Stimulated activated naive CD8-positive, alpha-beta T cell treated with anti-CD3 and anti-CD28 coated beads, Interleukin-15, Interleukin-2, amounts not matched to agents 100 U/mL and 50 U/mL, for 24 hours (primary cell): Measurements from ENCODE around the gene ACE.
A peak's percentile ranks its signal among the peaks of the same experiment; 100 is the strongest.

Source experiments
- ATAC-seq: fragments of 150-1000 bp; cut with Tn5 transposase; one replicate; pipeline ENCODE4 v1.10.0; 2021
- DNase-seq: peaks from one replicate; pipeline ENCODE4 v3.0.0; 2021

Gene ACE

DNA sequence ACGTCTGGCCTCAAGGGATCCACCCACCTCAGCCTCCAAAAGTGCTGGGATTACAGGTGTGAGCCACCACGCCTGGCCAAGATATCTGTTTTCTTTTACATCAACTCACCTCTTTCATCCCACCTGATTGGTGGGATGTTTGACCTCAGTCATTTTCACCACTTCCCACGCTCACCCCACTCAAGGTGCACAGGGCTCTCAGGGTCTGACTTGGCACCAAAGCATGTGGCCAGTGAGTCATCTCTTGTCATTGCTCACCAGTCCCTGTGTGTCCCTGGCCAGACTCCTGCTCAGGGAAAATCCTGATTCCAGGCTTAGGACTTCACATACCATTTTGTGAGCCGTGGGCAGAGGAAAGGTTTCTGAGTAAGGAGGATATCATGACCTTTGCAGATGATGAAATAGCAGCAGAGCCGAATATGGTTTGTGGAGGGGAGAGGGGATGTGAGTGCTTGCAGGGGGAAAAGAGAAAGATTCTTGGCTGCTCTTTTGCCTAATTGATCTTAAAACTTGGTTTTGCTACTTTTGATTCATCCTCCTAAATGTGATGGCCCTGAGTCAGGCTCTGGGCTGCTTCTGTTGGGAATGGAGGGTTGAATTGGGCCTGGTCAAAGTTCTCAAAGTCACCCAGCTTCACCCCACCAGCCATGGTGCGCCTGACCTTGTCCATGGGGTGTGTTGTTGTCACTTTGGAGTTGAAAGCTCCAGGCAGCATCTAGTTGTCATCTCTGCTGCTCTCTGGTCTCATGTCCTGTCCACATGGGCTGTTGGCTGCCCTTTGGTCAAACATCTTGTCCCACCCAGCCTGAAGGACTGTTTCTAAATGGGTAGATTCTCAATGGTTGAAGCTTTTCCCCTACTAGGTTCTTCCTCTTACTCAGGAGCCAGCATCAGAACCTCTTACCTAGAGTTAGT lies 40.3 kb downstream of the ACE start:
- DNase-seq (peak; percentile 56), ATAC-seq (peak; percentile 84)

DNA sequence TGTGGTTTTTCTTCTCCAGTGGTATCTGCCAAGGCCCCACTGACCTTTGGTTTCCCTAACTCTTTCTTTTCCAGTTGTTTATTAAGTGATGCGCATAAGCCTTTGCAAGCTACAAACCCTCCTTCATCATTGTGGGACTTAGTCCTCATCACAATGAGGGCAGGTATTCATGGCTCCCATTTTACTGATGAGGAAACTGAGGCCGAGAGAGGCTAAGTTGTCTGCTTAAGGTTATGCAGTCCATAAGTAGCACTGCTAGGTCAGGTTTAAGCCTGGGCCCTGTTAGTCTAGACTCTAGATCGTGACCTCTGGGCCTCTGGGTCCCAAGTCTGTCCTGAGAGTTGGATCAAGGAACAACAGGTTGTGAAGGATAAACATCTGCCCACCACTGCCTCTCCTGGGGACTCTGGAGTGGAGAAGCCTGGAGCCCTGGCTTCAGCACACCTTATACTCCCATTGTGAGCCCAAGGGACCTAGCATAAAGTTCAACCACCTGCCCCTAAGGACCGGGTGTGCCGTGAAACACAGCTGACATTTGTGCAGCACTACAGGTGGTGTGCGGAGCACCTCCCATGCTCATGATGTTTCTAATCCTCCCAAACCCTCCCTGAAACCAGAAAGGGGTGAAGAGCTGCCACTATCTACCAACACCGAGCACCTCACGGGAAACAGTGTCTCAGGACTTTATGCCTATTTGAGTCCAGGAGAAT lies 41.1 kb downstream of the ACE start:
- ATAC-seq: no peak
- DNase-seq: no peak

DNA sequence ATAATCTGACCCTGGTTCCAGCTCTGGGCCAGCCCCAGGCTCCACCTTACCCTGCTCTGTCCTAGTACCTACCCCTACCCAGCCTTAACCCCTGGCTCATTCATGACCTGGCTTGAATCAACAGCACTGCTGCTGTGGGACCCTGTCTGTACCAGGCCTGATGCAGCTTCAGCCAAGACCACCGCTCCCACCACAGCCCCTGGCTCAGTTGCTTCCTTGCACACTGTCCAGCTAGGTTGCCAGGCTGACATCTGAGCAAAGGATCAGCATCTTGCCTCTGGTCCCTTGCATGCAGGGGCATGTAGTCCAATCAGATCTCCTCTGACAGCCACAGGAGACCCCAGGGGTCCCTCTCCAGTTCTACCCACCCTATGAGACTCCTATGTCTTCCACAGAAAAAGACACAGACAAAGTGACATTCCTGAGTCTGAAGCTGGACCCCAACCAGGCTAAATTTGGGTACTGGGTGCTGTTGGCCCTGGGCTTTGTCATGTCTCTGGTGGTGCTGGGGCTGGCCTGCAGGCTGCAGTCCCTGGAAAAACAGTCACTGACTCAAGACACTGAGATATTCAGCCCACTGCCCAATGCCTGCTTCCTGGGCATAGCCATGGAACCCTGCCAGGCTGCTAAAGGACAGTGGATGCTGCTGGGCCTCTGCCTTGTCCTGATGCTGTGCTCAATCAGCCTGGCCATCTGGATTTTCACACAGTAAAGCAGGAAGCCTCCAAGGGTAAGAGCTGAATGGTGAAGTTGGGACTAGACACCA lies 42.4 kb downstream of the ACE start:
- ATAC-seq: no peak

DNA sequence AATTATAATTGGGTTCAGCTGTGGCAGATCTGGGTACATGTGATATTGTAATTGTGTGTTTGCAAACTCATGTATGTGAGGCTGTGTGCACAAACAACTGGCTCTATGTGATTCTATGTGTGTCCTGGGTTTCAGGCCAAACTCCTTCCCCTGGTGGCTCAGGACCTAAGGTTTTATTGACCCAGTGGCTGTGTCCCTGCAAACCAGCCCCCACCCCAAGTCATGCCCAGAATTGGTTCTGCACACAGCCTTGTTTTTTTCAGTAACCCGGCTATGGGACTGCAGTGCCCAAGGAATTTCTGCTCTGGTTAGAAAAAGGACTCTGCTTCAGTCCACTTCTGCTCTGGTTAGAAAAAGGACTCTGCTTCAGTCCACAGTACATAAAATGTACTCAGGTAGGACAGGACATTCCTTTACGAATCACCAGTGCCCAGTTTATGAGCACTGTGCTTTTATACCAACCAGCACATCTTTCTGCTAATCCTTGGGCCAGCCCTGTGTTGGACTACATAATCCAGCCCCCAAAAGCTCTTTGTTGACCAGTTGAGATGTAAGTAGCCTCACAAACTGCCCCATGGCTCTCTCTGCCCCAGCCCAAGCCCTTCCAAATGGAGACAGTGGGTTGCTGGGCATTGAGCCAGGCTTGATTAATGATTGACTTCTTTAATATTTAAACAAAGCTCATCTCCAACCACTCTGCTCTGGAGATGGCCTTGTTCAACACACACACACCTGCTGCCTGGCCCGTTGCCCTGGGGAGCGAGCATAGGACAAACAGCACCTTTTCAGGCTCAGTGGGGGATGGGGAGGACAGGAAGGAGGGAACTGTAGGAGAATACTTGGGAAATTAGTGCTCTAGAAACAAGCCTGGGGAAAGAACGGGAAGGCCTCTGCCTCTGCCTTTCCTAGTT lies 43.4 kb downstream of the ACE start:
- ATAC-seq (no peak), DNase-seq (no peak)

More for the DNA sequence above, 42.4 kb downstream of the ACE start:
- DNase-seq: no peak

DNA sequence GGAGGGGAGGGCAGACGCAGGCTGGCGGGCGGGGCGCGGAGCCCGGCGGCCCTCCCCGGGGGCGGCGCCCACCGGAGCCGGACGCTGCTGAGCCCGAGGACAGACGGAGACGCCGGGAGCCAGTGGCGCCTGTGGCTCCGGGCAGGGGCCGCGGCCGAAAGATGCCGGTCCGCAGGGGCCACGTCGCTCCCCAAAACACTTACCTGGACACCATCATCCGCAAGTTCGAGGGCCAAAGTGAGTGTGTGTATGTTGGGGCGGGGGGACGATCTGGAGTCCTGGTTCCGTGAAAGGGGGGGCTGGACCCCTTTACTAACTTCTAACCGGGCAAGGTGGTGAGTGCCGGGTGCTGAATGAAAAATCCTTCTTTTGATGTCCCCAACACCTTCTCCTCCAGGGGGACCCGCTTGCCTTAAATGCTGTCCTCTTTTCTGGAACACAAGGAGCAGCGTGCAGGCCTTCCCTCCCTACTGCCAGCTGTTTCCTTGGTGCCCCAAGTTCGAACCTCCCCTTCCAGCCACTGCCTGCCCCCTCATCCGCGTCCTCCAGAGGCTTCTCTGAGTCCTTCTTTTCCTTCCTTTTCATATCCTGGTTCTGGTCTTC lies 46.5 kb downstream of the ACE start, which contains the start of gene KCNH6:
Gene KCNH6, plus strand, starts transcription at position 106 of the 603 bp plus-strand sequence. Its CDS starts 56 bp downstream, at position 162.
- no peak for ATAC-seq

DNA sequence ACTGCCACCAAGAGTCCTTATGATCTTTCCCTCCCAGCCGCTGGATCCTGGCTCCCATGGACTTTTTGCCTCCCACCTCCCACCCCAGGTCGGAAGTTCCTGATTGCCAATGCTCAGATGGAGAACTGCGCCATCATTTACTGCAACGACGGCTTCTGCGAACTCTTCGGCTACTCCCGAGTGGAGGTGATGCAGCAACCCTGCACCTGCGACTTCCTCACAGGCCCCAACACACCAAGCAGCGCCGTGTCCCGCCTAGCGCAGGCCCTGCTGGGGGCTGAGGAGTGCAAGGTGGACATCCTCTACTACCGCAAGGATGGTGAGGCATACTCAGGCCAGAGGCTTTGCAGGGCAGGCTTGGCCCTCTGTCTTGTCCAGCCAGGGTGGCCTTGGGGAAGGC lies 47.2 kb downstream of the ACE start:
- no peak for ATAC-seq
- no peak for DNase-seq

More for the DNA sequence above, 46.5 kb downstream of the ACE start, which contains the start of gene KCNH6:
- DNase-seq: no peak

DNA sequence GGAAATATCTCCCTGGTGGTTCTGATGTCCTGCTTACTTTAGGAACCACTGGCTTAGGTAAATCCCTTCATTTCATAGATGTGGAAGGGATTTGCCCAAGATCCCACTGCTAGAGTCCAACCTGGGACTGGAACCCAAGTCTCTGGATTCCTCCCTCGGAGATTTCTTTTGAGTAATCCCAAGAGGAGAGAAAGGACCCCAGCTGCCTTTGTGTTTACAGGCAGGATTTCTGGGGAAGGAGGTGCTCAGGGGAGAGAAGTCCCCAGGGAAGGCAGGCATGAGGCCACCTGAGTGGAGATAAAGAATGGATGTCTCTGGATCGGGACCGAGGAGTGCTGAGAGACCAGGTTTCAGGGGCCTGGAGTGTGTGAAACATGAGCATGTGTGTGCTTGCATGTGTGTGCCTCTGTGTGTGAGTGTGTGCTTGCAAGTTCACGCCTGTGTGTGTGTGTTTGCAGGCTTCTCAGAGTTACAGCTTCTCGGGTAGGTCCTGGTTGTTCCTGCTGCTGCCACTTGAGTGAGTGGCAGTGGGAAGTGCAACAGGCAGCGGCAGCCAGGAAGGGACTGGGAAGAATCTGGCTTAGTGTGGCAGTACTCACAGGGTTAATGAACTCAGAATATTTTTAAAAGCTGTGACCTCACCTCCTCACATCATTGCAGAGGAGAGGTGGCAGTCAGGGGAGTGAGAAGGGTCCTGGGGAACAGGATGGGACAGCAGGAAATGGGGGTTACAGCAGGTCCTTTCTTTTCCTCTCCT lies 48.5 kb downstream of the ACE start:
- ATAC-seq: no peak
- no peak for DNase-seq

DNA sequence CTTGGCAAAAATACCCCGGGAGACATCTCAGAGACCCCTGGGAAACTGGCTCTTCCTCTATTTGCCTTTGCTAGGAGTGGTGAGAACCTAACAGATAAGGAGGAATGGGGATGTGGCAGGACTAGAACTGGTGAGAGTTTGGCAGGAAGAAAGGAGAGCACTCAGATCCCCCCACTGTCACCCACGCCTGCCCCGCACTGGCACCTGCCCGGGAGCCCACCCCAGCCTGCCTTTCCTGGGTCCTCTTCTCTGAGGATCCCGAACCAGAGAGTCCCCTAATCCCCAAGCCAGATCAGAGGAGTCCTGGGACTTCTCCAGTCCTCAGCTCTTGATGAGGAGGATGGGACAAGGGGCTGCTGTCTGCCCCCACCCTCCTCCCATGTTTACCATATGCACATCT lies 50.0 kb downstream of the ACE start:
- ATAC-seq (no peak), DNase-seq (no peak)

DNA sequence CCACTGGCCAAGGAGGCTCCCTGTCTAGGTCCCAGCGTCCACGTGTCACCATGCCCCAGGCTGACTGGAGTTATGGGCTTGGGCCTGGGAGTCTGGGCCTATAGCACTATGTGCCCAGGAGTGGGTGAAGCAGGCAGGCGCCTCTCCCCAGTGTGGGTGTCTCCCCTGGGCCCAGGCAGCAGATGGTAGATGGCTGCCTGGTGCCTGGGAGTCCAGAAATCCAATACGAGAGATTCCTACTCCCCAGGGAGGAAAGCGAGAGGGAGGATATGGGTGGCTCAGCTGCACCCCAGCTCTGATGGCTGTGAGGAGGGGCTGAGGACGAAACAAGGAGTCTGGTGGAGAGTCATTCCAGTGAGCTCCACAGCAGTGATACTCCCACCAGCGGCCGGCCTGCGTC lies 51.3 kb downstream of the ACE start:
- ATAC-seq (no peak), DNase-seq (no peak)

DNA sequence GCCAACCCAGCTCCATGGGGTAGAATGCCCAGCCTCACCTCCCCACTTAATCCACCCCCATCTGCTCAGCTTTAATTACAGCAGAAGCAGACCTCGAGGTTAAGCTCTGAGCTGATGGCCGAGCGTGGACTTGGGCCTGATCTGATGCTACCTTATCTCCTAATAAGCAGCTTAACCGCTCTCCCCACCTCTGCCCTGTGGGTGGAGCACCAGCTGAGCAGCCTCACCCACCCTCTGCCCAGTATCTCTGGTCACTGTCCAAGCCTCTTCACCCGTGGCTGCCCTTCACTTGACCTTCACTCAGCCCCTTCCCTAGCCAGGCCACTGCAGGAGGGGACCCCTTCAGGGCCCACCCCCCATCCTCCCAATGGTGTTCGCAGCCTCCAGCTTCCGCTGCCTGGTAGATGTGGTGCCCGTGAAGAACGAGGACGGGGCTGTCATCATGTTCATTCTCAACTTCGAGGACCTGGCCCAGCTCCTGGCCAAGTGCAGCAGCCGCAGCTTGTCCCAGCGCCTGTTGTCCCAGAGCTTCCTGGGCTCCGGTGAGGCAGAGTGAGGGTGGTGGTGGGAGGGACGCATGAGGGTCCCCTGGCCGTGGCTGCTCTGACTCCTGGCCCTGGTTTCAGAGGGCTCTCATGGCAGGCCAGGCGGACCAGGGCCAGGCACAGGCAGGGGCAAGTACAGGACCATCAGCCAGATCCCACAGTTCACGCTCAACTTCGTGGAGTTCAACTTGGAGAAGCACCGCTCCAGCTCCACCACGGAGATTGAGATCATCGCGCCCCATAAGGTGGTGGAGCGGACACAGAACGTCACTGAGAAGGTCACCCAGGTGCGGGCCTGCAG lies 53.1 kb downstream of the ACE start:
- ATAC-seq (no peak), DNase-seq (no peak)

DNA sequence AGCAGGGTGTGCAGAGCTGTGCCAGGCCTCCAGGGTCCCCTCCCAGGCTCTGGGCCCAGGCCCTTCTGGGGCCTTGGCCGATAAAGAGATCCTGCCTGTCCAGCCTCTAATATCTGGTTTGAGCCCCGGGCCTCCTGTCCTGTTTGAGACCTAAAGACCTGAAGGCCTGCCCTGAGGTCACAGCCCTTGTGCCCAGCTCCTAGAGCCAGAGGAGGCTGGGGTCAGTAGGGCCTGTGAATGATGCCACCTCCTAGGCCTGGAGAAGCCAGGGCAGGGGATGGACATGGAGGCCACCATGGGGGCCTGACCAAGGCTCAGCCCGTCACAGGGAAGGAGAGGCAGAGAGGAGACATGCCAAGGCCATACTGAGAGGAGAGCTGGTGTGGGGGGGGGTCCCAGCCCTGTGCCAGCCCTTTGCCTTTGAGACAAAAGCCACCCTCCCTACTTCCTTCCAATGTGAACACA lies 53.7 kb downstream of the ACE start:
- ATAC-seq (no peak), DNase-seq (no peak)

DNA sequence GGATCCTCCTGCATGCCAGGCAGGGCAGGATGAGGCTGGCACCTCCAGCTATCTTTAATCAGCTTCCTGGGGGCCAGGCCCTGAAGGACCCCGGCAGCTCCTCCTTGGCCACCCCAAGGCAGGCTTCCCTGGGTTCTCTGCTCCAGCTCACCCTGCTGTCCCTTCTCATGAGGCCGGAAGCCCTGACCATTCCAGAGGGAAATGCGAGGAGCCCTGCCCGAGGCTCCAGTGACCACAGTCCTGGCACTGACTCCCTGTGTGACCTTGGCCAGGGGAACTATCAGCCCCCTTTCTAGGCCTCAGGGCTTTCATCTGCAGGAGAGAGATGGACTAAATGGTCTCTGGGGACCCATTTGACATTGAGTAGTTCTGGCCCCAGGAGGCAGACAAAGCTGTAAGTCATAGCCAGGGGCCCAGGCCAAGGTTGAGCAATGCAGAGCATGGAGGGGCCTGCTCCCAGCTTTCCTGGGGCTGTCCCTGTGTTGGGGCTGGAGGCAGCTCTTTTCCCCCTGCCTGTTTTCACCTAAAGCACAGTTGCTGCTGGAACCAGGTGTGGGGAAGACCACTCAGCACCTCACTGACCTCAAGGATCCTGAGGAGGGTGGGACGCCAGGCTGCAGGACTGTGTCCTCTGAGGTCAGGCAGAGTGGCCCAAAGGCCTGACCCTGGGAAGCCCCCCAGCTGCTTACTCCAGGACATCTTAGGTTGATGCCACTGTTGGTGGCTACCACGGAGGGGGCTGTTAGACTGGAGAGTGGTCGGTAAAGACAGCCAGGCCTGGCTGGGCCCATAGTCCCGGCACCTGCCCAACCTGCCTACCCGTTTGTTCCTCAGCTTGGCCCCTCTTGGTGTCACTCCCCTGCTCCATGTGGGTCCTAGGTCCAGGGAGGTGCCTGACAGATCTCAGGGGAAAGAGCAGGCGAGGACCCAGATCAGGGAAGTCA lies 54.4 kb downstream of the ACE start:
- DNase-seq (no peak), ATAC-seq (no peak)

DNA sequence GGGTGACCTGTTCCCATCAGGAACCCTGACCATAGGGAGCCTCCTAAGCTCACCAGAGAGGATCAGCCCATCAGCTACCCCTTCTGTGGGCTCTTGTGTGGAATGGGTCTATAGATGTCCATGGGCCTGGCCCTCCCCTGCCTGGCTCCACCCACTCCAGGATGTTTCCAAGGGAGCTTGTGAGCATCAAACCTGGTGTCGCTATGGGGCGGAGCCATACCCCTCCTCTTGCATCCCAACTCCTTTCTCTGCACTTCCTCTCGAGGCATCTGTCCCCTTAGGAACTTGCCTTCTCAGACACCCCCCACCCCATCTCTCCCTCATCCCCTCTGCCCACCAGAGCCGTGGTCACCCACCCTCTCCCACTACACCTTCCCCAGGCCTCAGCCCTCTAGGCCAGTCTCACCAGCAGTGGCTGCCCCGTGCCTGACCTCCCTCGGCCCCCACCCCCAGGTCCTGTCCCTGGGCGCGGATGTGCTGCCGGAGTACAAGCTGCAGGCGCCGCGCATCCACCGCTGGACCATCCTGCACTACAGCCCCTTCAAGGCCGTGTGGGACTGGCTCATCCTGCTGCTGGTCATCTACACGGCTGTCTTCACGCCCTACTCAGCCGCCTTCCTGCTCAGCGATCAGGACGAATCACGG lies 56.7 kb downstream of the ACE start:
- no peak for DNase-seq
- no peak for ATAC-seq

DNA sequence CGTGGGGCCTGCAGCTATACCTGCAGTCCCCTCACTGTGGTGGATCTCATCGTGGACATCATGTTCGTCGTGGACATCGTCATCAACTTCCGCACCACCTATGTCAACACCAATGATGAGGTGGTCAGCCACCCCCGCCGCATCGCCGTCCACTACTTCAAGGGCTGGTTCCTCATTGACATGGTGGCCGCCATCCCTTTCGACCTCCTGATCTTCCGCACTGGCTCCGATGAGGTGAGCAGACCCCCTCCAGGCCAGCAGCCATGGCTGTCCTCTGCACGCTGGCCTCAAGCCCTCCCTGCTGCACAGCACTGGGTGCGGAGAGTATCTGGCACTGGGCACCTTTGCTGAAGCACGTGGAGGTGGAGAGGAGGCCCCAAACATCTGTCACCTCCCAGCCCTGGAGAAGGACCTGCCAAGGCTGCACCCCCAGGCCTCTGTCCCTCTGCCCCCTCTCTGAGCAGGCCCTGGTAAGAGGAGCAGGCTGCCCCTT lies 57.3 kb downstream of the ACE start:
- ATAC-seq (no peak), DNase-seq (no peak)

DNA sequence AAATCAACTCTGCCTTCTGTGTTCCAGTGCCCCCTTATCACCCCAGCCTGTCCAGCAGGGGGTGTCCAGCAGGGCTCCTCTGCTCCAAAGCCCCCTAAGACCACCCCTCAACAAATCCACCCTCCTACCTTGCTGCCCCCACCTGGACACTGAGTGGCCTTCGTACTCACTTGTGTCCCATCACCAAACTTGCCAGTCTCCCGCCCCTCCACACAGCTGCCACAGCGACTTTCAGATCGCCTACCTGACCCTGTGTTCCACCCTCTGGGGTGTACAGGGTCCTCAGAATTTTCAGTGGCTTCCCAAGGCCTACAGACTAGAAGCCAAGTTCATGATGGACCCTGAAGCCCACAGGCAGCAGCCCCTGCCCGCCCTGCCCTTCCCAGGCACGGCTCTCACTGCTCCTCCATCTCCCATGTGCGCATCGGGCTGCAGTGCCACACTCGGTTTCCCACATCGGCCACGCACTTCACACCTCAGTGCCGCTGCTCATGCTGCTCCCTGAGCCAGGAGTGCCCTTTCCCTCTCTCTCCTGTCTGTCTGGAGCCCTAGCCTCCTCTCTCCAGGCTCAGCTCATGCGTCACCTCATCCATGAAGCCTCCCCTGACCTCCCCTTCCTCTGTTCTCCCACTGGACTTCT lies 58.1 kb downstream of the ACE start:
- ATAC-seq (no peak), DNase-seq (no peak)

DNA sequence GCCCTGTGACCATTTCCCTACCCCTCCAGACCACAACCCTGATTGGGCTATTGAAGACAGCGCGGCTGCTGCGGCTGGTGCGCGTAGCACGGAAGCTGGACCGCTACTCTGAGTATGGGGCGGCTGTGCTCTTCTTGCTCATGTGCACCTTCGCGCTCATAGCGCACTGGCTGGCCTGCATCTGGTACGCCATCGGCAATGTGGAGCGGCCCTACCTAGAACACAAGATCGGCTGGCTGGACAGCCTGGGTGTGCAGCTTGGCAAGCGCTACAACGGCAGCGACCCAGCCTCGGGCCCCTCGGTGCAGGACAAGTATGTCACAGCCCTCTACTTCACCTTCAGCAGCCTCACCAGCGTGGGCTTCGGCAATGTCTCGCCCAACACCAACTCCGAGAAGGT lies 58.8 kb downstream of the ACE start:
- DNase-seq (no peak), ATAC-seq (no peak)

DNA sequence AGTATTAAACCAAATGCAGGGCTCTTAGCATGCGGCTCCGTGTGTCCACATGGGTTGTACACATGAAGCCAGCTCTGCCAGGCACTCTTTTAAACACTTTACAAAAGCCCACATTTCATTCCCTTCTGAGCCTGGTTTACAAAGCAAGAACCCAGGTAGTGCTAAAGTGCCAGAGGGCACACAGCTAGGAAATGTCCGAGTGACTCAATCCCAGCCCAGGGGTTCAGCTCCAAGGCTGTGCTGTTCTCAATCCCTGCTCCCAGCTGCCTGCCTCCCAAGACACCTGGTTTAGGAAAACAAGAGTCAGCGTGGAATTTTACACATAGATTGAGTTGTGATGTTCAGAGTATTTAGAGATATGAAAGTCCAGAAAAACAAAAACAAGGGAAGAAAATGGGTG lies 60.1 kb downstream of the ACE start:
- DNase-seq (no peak), ATAC-seq (no peak)
